Transverse colon (tissue), 4 donors: ENCODE data around the gene TP53TG3F. TPM values are rescaled to one million over a fixed set of nuclear protein-coding genes. Genes with fewer than 3 reads are reported as not detected.
"Not testable (repeated sequence)": the region's sequence is repeated elsewhere in the genome, so short reads cannot be mapped to it uniquely, and the experiment has no call there.

ENCODE experiments used
- DNase-seq: peaks from one replicate; pipeline ENCODE4 v3.0.0-alpha.2; 2019
- H3K27ac ChIP-seq, 4 donors: fragments of 200-600 bp; sonication (generic); 2 replicates each; pipeline ENCODE4 v1.5.1; 2016 to 2018; ENCODE audit warnings: inconsistent platforms in 4 of 4
- H3K27me3 ChIP-seq: fragments of 200-600 bp; sonication (generic); 2 replicates; pipeline ENCODE4 v1.5.1; 2017; ENCODE audit warnings: inconsistent platforms
- H3K36me3 ChIP-seq, 4 donors: fragments of 200-600 bp; sonication (generic); 2 replicates each; pipeline ENCODE4 v1.5.1; 2017 to 2019; ENCODE audit warnings: inconsistent platforms in 4 of 4
- H3K4me1 ChIP-seq, 4 donors: fragments of 200-600 bp; sonication (generic); 2 replicates each; pipeline ENCODE4 v1.5.1; 2017 to 2020; ENCODE audit warnings: inconsistent platforms in 4 of 4
- H3K4me3 ChIP-seq, 4 donors: fragments of 200-600 bp; sonication (generic); 1 replicate in 1 of 4; 2 replicates in 3 of 4; pipeline versions ENCODE4 v1.5.1 to v1.6.1; 2017 to 2019; ENCODE audit warnings: inconsistent platforms in 4 of 4
- H3K9me3 ChIP-seq, 2 donors: fragments of 200-600 bp; sonication (generic); 2 replicates each; pipeline ENCODE4 v1.5.1; 2017 to 2019; ENCODE audit warnings: inconsistent platforms in 2 of 2
- WGBS, 2 donors: methylation state at CpG; one replicate each; pipeline ENCODE4 v1.1.5; 2018; ENCODE audit warnings: low coverage in 1 of 2; 5-methylcytosine and 5-hydroxymethylcytosine counted together
- in situ Hi-C, 4 donors: fragments of 200-750 bp; cut with MboI; loops; one replicate each; pipeline versions ENCODE4 v1.15.0 to v1.15.1; 2017; ENCODE audit warnings: low sequenced_read_pairs in 3 of 4, low pct_ligation_motif_present in 1 of 4, low pct_unique_long_range_greater_than_20kb in 1 of 4
- intact Hi-C: fragments of 100-400 bp; cut with DNase I; formaldehyde crosslinking; loops from one replicate; pipeline ENCODE4 v1.15.1; 2023; ENCODE audit warnings: low total_unique reads
- small RNA-seq, 4 donors: library from RNA; depleted of rRNA; stranded (forward); fragments of <200 nt; gene quantifications; one replicate each; pipeline ENCODE3, GENCODE V24; 2016
- total RNA-seq, 4 donors: library from RNA; depleted of rRNA; stranded (reverse); fragments of >200 nt; gene quantifications; one replicate each; pipeline ENCODE4 v1.1.0, GENCODE V29; 2016

TP53TG3F gene, protein sequence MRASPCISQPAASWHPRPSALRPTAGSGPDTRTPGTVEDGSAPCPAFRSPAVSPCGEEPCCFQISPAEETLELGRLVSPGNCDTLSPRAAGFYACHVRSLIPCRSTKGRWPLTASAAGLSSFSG
- total RNA-seq = not detected

DNA sequence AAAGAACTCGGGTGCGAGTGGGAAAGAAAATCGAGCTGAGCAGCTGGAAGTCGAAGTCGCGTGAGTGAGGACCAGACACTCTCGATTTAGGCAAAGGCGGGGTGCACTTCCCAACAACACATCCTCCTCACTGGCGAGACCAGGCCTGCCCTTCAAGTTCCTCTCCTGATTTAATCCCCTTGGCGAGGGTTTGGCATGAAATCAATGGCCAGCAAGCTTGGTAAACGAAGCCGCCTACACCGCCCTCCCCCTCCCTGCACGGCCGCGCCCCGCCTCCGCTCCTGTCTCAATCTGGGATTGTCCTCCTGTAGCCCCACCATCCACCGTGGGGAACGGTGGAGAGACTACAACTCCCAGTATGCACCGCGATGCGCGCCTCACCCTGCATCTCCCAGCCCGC lies at the start of gene TP53TG3F:
Gene TP53TG3F (plus strand): TSS at position 301 of the 400 bp plus-strand sequence. CDS start 68 bp downstream, at position 369.
- H3K27me3 ChIP-seq, DNase-seq, H3K9me3 ChIP-seq, H3K4me3 ChIP-seq, H3K27ac ChIP-seq, intact Hi-C loops, H3K4me1 ChIP-seq, in situ Hi-C loops, H3K36me3 ChIP-seq: not testable (repeated sequence)
- WGBS, 2 donors = no CpG with 5 or more reads among the region's 25 CpGs

DNA sequence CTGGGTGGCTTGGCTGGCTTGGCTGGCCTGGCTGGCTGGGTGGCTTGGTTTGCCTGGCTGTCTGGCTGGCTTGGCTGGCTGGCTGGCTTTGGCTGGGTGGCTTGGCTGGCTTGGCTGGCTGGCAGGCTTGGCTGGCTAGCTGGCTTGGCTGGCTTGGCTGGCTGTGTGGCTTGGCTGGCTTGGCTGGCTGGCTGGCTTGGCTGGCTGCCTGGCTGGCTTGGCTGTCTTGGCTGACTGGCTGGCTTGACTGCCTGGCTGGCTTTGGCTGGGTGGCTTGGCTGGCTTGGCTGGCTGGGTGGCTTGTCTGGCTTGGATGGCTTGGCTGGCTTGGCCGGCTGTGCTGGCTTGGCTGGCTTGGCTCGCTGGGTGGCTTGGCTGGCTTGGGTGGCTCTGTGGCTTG lies 32.2 kb downstream of the TP53TG3F start:
- H3K36me3 ChIP-seq, H3K27me3 ChIP-seq, H3K4me1 ChIP-seq, DNase-seq, H3K9me3 ChIP-seq, H3K4me3 ChIP-seq, H3K27ac ChIP-seq, in situ Hi-C loops, intact Hi-C loops: not testable (repeated sequence)
- WGBS, 2 donors = 78% methylated on average over 1 of the region's 2 CpGs; no CpG with 5 or more reads in 1 of the 2 donors

DNA sequence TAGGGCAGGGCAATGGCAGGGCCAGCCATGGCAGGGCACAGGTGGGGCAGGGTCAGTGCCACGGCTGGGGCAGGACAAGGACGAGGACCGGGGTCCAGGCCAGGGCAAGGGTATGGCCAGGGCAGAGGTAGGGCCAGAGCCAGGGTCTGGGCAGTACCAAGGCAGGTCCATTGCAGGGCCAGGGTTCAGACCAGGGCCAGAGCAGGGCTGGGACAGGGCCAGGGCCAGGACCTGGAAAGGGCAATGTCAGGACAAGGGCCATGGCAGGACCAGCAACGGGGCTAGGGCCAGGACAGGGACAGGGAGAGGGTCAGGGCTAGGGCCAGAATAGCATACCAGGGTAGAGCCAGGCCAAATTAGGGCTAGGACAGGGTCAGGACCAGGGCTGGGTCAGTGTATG lies 47.8 kb downstream of the TP53TG3F start:
- H3K27ac ChIP-seq, H3K36me3 ChIP-seq, H3K4me3 ChIP-seq, intact Hi-C loops, in situ Hi-C loops, H3K9me3 ChIP-seq, H3K4me1 ChIP-seq, DNase-seq, H3K27me3 ChIP-seq: not testable (repeated sequence)
- 92% methylated on average over 2 of the region's 4 CpGs; no CpG with 5 or more reads in 1 of the 2 donors for WGBS, 2 donors

DNA sequence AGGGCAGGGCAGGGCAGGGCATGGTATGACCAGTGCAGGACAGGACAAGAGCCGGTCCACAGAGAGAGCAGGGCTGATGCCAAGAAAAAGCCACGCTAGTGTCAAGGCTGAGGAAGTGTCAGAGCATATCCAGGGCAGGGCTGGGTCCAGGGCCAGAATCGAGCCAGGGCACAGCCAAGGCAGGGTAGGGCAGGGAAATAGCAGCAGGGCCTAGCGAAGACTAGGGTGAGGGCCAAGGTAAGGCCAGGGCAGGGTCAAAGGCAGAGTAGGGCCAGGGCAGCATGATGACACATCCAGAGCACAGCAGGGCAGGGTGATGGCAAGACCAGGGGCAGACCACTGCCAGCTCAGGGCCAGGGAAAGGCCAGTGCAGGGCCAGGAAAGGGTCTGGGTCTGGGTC lies 49.7 kb downstream of the TP53TG3F start:
- no CpG with 5 or more reads among the region's 4 CpGs for WGBS, 2 donors
- intact Hi-C loops, in situ Hi-C loops: not testable (repeated sequence)

DNA sequence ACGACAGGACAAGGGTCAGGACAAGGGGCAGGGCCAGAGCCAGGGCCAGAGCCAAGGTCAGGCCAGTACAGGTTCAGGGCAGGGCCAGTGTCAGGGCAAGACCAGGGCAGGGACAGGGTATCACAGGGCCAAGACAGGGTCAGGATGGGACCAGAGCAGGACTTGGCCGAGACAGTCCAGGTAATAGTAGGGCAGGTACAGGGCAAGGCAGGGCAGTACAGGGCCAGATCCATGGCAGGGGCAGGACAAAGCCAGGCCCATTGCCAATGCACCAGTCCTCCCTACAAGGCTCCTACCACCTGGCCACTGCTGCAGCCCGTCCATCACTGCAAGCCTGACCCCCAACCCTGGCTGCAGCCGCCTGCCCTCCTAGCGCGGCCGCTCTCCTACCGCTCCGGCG lies 50.5 kb downstream of the TP53TG3F start:
- H3K9me3 ChIP-seq, H3K36me3 ChIP-seq: not testable (repeated sequence)

More for the DNA sequence above, 49.7 kb downstream of the TP53TG3F start:
- H3K4me1 ChIP-seq, H3K27me3 ChIP-seq, H3K4me3 ChIP-seq, H3K27ac ChIP-seq, H3K9me3 ChIP-seq, H3K36me3 ChIP-seq, DNase-seq: not testable (repeated sequence)

More for the DNA sequence above, 50.5 kb downstream of the TP53TG3F start:
- H3K4me1 ChIP-seq, intact Hi-C loops, in situ Hi-C loops, H3K27me3 ChIP-seq, H3K4me3 ChIP-seq, DNase-seq, H3K27ac ChIP-seq: not testable (repeated sequence)
- WGBS, 2 donors = 90% methylated on average over 2 of the region's 10 CpGs; no CpG with 5 or more reads in 1 of the 2 donors

Small RNA genes lying within 50 kb of the gene (small RNA-seq; reads per million reads assigned to genes)
- gene AC136944.5 (0 reads per million in 4 donors), gene AC136944.6 (0 reads per million in 4 donors)

Other genes starting within 250 kb of the TP53TG3F start
- not detected for gene TP53TG3E, start 155.3 kb upstream of the TP53TG3F start, total RNA-seq
- gene TP53TG3B, start 98.8 kb upstream of the TP53TG3F start, total RNA-seq = not detected